Uterus (tissue), 2 donors: ENCODE results near the gene ARL8A.

Source experiments
- POLR2A ChIP-seq, 2 donors: fragments of 450-650 bp; IDR thresholded peaks; one replicate each; pipeline ENCODE4 v1.6.1; 2016; ENCODE audit warnings: antibody characterized with exemption in 2 of 2, mild to moderate bottlenecking in 1 of 2, moderate library complexity in 1 of 2
- TF ChIP-seq, protein P1 (sequence below), 4 experiments: fragments of 200-600 bp in 2 of 4; fragments of 450-650 bp in 2 of 4; sonication (generic) in 2 of 4; IDR thresholded peaks; one replicate each; pipeline ENCODE4 v1.5.1; 2016 to 2019; ENCODE audit warnings: antibody characterized with exemption in 4 of 4, mild to moderate bottlenecking in 2 of 4, moderate library complexity in 1 of 4

DNA sequence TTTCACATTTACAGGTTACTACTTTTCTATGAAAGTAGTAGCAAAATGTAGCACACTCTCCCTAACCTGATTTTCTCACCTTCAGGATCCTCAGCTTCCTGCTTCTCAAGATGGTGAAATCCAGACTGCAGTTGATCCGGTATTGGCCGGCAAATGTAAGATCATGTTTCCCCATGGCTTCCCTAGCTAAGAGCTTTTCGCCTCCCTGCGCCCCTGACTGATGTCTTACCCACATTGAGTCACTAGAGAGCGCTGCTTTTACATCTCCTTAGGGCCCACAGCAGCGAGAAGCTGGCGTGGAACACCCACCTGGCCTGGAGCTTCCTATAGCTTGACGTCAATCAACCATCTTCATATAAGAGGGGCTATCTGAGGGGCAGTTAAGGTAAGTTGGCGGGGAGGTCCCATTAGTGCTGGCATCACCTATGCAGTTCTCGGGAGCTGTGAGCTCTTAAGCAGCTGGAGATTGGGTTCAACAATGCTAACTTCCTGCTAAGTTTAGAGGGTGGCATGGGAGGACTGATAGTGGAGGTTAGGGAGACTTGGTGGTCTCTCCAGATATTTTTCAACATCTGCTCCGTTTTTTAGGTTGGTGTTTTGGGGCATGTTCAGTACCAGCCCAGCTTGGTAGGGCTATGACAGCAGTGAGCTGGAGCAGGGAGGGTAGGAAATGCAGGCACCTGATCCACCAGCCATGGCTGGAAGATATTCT lies 10.4 kb upstream of the ARL8A start:
- TF ChIP-seq, protein P1, sequence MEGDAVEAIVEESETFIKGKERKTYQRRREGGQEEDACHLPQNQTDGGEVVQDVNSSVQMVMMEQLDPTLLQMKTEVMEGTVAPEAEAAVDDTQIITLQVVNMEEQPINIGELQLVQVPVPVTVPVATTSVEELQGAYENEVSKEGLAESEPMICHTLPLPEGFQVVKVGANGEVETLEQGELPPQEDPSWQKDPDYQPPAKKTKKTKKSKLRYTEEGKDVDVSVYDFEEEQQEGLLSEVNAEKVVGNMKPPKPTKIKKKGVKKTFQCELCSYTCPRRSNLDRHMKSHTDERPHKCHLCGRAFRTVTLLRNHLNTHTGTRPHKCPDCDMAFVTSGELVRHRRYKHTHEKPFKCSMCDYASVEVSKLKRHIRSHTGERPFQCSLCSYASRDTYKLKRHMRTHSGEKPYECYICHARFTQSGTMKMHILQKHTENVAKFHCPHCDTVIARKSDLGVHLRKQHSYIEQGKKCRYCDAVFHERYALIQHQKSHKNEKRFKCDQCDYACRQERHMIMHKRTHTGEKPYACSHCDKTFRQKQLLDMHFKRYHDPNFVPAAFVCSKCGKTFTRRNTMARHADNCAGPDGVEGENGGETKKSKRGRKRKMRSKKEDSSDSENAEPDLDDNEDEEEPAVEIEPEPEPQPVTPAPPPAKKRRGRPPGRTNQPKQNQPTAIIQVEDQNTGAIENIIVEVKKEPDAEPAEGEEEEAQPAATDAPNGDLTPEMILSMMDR (IDR thresholded peaks at IDR 0.05), result no peak
- TF ChIP-seq POLR2A (IDR thresholded peaks at IDR 0.05), result no peak
